Measurements from ENCODE around the gene RAB3GAP2.
"Not testable (repeated sequence)": the region's sequence is repeated elsewhere in the genome, so short reads cannot be mapped to it uniquely, and the experiment has no call there.

Gene RAB3GAP2

DNA sequence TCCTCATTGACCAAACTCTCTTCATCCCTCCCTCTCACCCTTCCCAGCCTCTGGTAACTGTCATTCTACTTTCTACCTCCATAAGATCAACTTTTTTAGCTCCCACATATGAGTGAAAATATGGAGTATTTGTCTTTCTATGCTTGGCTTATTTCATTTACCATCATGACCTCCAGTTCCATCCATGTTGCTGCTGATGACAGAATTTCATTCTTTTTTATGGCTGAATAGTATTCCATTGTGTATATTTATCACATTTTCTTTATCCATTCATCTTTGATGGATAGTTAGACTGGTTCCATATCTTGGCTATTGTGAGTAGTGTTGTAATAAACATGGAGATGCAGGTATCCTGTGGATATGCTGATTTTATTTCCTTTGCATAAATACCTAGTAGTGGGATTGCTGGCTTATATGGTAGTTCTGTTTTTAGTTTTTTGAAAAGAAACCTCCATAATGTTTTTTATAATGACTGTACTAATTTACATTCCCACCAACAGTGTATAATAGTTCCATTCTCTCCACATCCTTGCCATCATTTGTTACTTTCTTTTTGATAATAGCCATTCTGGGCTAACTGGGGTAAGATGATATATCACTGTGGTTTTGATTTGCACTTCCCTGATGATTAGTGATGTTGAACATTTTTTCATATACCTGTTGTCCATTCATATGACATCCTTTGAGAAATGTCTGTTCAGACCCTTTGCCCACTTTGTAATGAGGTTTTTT, 142.6 kb downstream of the RAB3GAP2 start:
- DNase-seq = no peak

GRCh38 chr1:220127076-220127475, 145.2 kb downstream of the RAB3GAP2 start:
- DNase-seq = no peak

DNA sequence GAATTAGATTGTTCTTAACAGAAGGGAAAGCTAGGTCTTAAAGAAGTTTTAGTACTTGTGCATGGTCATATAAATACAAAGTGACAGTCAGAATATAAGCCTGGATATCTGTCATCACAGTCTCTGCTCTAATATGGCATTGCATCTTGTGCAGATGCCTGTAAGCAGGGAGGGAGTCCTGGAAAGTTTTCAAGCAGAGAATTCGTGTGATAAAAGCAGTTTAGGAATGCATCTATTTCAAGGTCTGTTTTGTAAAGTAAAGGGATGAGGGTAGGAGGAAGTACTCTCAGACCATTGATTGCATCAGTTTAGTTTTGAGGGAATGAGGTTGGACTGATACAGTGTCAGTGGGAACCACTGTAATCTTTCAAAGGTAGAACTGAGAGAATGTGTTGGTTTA, 147.7 kb downstream of the RAB3GAP2 start:
- DNase-seq = no peak

DNA sequence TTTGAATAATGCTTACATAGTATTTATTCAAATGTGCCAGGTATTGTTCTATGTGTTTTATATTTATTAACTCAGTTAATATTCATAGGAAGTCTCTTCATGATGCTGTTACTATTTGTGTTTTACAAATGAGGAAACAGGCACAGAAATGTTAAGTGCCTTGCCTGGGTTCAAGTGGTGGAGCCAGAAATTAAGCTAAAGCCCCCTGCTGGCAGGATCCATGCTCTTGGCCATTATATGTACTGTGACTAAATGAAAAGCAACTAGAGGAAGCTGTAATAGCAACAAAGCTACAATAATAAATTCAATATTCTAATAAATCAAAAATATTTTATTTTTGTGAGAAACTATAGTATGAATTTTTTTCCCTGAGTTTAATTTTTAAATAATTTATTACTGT, 148.4 kb downstream of the RAB3GAP2 start:
- no peak for DNase-seq

DNA sequence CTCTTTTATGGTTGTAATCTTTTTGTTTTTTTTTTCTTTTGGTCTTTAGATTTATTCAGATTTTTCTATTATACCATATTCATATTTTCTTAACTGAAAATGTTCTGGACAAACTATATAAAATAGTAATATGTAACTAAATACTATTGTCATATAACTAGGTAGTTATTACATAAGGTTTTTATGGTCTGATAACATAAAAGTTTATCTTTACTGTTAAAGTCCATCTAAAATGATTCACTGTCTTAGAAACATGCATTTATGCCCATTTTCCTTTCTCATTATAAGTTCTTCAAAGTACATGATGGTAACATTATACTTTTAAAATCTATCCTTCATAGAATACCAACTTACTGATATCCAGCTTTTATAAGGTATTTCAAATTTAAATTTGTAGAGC, 149.2 kb downstream of the RAB3GAP2 start:
- DNase-seq = no peak

- DNase-seq = no peak
These were observed 150.3 kb downstream of the RAB3GAP2 start for GRCh38 chr1:220121791-220122530.

GRCh38 chr1:220119043-220119512, 153.2 kb downstream of the RAB3GAP2 start:
- DNase-seq = no peak

- DNase-seq = no peak
These were observed 159.0 kb downstream of the RAB3GAP2 start for GRCh38 chr1:220113136-220113695.

GRCh38 chr1:220112600-220112999, 159.7 kb downstream of the RAB3GAP2 start:
- not testable (repeated sequence) for DNase-seq

- not testable (repeated sequence) for DNase-seq
These were observed 161.8 kb downstream of the RAB3GAP2 start for GRCh38 chr1:220110473-220110872.

DNA sequence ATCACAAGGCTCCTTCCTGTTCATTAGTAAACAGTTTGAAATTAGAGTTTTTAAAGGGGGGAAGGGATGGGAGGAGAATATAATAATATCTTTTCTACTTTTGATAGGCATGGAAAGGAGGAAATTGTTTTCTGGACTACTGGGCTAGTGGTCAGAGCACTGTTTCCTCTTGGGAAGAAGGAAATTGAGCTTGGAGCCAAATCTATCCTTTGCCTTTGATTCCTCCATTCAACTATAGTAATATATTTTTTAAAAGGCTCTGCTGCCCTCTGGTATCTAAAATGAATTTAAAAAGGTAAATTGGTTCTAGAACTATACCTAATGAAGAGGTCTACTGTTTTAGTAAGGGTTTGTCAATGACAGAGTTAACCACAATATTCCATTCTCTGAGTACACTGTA, 172.4 kb downstream of the RAB3GAP2 start:
- no peak for DNase-seq
